HG03575 (cell line): ENCODE data around the gene MAEA.

Experiments
- ATAC-seq: cut with Tn5 transposase; IDR thresholded peaks from one replicate; pipeline ENCODE4 v1.9.1; 2021; ENCODE audit not compliant: unreplicated experiment, insufficient number of reproducible peaks, low FRiP score; ENCODE audit errors: extremely low read depth

Gene MAEA

DNA sequence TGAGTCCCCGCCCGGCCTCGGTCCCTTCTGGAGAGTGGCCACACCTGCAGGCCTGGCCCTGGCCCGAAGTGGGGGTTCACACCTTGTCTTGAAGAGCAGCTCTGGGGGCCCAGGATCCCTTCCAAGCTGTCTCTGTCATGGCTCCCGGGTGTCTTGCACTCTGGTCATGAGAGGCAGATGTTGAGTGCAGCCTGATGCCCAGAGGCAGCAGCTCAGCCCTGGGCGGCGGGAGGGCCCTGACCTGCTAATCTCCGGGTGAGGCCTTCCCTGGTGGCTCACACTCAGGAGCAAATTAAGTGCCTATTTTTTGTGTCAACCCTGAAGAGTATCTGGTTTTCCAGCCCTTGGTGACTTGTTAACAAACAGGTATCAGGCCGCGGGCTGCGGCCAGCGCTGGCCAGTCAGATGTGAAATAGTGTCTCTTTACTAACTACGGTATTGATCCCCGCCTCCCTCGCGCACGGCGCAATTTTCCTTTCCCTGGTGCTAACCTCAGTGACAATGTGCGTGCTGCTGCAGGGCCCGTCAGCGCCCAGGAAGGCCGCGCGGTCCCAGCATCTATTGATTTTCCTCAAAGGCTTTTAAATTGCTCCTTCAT, 92.4 kb downstream of the MAEA start:
- ATAC-seq, result no peak

DNA sequence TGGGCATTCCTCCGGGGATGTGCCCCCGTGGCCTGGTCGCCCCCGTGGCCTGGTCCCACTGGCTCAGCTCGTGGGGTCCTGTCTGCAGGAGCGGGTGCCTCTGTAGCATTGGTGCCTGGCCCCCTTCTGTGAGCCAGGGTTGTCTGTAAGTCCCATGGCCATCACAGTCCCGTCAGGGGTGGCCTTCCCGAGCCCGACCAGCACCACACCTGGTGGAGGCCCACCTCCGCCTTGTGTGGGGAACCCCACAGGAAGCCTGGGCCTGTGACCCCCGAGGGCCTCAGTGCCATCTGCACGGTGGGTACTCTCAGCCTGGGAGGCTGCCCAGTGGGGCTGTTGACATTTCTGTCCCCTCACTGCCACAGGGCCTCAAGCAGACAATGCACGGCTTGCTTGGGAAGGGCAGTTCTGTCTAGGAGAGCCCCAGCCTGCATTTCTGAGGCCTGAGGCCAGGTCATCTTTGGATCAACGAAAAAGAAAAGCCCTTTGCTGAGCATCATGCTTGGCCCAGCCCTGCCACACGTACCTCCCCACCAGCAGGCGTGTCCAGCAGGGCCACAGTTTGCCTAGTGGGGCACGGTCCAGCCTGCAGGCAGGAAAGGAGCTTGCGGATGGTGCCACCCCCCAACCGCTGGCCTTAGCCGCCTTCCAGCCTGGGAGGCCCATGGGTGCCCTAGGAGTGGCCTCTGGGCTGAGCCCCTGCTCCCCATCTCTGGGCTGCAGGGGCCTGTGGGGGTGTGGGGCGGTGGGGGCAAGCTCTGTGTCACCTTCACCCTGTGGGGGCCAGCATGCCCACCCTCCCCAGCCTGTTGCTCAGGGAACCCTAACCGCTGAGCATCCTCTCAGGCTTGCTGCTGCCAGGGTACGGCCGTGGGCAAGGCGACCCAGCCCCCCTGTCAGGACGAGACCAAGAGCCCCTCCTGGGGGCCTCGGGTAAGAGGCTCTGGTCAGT, 93.4 kb downstream of the MAEA start:
- ATAC-seq, result no peak

DNA sequence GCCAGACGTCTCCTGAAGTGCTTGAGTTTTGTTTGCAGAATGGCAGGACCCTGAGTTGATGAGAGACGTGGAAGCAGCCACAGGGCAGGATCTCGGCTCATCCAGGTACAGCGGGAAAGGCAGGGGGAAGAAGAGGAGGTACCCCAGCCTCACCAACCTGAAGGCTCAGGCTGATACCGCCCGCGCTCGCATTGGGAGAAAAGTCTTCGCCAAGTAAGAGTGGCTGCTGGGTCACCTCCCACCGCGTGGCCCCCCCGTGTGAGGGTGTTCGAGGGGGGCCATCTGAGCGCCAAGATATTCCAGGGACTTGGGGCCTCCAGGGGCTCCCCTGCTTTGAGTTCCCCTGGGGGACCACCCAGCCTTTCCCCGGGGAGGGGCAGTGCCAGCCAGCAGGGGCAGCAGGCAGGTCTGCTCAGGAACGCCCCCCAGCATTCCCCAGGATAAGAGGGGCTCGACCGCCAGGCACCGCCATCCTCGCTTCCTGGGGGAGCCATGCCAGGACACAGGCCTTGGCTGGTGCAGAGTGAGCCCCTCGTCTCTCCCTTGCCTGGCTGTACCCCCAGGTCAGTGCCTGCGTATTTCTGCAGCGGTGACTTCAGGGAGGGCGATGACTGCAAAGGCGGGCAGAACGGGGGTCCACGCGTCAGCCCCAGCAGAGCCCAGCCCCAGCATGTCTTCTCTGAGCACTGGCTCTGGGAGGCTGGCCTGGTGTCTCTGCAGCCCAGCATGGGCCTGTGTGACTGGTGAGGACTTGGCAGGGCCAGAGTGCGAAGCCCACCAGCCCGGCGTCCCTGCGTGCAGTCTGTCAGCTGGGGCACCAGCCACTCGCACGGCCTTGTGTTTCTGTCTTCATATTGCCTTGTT, 94.3 kb downstream of the MAEA start:
- no peak for ATAC-seq

DNA sequence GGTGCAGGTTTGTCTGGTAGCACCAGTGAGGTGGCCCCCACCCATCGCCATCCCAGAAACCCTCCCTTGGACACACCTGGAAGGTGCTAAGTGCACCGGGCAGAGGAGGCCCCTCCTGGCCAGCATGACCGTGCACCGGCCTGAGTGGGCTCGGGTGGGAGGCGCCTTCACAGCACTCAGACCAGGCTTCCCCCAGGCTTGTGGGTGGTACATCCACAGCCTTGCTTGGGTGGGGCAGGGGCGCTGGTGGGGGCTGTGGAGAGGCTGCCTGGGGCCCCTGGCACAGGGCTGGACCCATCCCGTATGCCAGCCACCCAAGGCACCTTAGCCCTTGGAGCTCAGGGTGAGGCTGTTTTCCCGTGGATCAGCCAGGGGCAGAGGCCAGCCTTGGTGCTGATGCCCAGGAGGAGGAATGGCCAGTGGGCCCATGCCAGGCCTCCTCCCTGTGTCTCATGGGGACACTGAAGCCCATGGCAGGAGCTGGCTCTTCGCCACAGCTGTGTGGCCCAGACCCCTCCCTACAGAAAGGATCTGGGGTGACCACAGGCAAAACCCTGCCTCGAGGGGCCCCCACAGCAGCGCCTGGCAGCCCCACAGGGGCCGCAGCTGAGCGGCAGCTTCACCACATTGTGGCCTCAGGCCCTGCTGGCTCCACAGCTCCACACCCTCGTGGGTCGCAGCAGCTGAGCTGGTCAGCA, 95.1 kb downstream of the MAEA start:
- no peak for ATAC-seq

DNA sequence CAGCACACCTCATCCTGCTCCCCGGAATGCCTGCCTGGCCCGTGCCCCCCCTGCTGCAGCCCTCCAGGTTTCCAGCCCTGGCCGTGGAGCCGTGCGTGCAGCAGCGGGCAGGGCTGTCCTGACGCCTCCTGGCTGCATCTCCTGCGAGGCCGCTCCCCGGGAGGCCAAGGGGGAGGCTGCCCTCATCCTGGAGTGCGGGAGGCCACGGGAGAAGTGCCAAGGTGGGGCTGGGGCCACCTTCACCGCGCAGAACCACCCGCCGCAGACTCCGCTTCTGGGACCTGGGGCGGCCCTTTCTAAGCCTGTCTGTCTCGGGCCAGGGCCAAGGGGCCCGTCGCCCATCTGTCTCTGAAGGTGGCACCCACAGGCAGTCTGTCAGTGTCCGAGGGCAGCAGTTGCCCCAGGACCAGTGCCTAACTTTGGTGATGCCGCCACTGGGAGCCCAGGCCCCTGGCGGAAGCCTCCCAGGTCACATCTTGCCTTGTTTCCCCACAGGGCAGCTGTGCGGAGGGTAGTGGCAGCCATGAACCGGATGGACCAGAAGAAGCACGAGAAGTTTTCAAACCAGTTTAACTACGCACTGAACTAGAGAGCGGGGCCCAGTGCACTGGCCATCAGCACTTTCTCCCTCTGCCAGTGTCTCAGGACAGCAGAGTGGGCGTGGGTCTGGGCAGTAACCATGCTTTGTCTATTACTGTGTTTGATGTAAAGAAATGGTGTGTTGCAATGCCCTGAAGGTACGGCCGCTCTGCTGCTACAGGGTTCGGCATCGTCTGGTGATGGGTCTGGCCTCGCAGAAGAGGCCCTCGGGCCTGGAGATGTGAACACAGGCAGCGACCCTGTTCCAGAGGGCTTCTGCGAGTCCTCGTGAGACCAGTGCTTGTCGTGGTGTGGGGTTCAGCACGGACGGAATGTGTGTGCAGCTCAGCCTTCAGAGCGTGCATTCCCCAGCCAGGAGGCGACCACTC, 96.0 kb downstream of the MAEA start:
- ATAC-seq, result no peak
